Hematopoietic multipotent progenitor cell treated with erythropoietin and hydrocortisone succinate and interleukin-3 and kit ligand, for 17 days (in vitro differentiated cells): ENCODE data around the gene PRR15.

ENCODE experiments used
- DNase-seq: peaks from one replicate; pipeline ENCODE4 v3.0.0-alpha.2; 2015; ENCODE audit warnings: low spot score

PRR15 gene

GRCh38 chr7:29569648-29570047 is 6.0 kb downstream of the PRR15 start:
- DNase-seq = no peak

GRCh38 chr7:29572558-29572957 is 8.9 kb downstream of the PRR15 start:
- no peak for DNase-seq

DNA sequence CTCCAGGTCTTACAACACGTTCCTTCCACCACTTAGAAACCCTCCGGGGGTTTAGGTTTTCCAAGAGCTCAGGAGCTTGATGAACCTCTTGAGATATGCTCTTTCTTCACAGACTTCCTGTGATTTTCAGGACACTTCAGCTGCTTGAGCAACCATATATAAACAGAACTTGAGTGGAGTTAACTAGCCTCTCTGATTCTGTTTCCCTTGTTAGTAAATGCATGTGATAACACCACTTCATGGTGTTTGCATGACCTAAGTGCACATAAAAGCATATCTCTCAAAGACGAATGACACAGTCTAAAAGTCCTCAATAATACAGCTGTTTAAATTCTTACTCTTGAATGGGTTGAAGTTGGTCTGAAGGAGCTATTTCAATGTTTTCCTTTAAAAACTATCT is 9.9 kb downstream of the PRR15 start:
- DNase-seq = no peak

DNA sequence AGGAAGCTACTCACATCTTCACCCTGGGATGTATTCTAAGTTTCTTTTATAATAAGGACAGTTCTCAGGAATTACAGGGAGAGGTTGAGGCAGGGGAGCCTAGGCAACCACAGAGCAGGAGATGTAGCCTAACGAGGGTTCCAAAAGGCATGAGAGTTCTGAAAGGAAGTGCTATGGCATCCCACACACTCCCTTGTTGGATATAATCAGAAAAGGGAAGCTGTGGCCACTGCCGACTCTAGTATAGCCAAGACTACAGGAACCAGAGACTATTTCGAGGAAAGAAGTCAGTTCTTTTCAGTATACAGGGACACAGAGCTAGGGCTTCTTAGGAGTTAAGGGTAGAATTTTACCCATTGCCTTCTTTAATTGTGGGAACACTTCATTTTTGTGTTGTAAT is 11.0 kb downstream of the PRR15 start:
- no peak for DNase-seq

DNA sequence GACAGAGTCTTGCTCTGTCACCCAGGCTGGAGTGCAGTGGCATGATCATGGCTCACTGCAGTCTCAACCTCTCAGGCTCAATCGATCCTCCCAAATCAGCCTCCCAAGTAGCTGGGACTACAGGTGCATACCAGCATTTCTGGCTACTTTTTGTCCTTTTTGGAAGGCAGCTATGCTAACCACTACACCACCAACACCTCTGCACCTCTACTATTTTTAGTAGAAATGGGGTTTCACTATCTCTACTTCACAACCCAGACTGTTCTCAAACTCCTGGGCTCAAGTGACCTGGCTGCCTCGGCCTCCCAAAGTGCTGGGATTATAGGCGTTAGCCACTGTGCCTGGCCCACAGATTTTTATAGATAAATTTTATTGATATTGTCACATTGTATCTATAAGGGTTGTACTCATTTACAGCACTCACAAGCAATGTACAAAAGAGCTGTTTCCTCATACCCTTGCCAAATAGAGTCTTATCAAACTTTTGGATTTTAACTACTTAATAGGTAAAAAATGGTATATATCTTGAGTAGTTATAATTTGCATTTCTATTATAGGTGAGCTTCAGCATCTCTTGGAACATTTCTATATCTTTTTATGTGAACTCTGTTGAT is 23.7 kb downstream of the PRR15 start:
- no peak for DNase-seq

GRCh38 chr7:29588212-29588611 is 24.6 kb downstream of the PRR15 start:
- DNase-seq = no peak

DNA sequence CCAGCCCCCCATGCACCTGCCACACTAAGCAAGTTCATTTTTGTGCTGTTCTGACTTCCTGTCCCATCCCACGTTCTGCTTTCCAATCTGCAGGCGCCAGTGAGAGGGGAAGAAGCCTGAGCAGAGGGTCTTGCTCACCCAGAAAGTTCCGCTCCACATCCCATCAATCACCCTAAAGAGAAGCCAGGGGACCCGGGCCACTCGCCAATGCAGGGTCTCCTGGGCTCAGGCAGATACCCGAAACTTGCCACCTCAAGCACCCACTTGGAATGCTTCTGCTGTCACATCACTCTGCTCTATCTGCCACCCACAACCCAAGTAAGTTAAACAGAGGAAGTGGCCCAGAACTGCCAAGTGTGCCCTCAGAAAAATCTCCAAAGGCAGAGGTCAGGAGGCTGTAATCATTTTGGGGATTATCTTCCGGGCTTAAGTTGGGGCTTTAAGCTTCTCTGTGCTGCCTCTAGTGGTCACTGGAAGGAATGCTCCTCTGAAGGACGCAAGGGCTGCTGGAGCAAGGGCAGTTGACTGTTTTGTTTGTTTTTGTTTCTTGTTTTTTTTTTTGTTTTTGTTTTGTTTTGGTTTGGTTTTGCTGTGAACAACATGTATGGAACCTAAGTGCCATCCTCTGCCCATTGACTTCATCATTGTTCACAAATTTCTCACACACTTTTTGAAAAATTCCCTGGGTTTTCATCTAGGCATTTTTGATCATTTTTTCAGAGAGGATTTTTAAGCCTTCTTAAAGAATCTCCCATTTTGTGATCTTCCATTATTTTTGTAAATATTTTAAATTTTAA is 25.5 kb downstream of the PRR15 start:
- DNase-seq = peak; percentile 46

GRCh38 chr7:29592866-29593265 is 29.2 kb downstream of the PRR15 start:
- DNase-seq = no peak

DNA sequence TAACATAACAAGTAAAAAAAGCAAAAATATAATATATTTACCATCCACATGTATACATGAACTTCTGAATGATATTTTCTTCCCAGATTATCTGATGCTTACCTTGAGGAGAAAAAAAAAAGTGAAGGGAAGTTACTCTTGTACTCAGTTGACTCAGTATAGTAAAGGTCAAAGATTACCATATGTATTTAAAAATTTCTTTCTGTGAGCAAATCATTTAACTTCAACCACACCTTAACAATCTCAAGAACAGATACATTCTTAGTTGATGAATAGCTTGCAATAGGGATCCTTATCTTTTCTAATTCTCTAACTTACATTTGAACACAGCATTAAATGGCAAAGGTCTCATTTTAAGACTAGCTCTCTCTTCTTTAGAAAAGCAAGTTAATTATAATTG is 29.8 kb downstream of the PRR15 start:
- DNase-seq = no peak

- DNase-seq = no peak
Measured at GRCh38 chr7:29596593-29597178, 33.1 kb downstream of the PRR15 start.

DNA sequence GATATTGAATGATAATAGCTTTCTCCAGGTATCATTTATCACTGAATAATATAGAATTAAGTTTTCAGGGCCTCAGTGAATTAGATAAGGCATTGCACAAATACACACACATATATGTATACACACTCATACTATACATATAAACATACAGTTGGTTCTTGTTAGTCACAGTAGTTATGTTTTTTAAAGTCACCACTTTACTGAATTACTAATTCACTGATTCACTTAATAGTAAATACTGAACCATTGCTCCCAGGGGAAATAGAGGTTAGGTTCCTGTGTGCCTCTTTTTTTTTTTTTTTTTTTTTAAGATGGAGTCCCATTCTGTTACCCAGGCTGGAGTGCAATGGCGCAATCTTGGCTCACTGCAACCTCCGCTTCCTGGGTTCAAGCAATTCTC is 33.6 kb downstream of the PRR15 start:
- DNase-seq = no peak

GRCh38 chr7:29598137-29598536 is 34.5 kb downstream of the PRR15 start:
- DNase-seq = no peak

GRCh38 chr7:29598613-29599012 is 35.0 kb downstream of the PRR15 start:
- no peak for DNase-seq

- DNase-seq = no peak
Measured at GRCh38 chr7:29599026-29599425, 35.4 kb downstream of the PRR15 start.

GRCh38 chr7:29600661-29601060 is 37.0 kb downstream of the PRR15 start:
- no peak for DNase-seq

- no peak for DNase-seq
Measured at GRCh38 chr7:29604052-29604451, 40.4 kb downstream of the PRR15 start.

- no peak for DNase-seq
Measured at GRCh38 chr7:29604702-29605101, 41.1 kb downstream of the PRR15 start.

DNA sequence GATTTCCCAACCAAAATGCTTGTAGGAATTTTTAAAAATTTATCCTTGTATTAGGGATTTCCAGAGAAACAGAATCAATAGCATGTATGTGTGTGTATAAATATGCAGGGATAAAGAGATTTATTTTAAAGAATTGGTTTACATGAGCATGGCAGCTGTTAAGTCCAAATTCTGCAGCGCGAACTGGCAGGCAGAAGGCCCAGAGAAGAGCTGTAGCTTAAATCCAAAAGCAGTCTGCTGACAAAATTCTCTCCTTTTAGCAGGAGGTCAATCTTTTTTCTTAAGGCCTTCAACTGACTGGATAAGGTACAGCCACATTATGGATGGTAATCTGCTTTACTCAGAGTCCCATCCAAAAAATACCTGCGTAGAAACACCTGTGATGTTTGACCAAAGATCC is 42.0 kb downstream of the PRR15 start:
- no peak for DNase-seq

GRCh38 chr7:29606287-29606721 is 42.7 kb downstream of the PRR15 start:
- DNase-seq = no peak

DNA sequence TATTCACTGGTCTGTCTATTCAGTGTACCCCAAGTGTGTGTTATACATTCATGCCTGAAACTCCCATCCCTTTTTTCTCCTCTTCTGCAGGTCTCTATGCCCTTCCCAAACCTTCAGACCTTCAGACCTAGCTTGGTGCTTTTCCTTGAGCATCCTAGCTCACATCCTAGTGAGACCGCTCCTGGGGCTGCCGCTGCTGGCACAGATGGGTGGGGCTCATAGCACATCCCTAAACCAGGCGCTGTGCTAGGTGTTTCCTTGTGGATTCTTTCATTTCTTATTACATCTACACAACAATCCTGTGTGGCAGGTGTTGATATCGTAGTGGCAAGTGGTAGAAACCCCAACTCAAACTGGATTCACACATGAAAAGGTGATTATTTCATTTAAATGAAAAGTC is 43.2 kb downstream of the PRR15 start:
- no peak for DNase-seq

GRCh38 chr7:29607259-29607658 is 43.6 kb downstream of the PRR15 start:
- DNase-seq = no peak

DNA sequence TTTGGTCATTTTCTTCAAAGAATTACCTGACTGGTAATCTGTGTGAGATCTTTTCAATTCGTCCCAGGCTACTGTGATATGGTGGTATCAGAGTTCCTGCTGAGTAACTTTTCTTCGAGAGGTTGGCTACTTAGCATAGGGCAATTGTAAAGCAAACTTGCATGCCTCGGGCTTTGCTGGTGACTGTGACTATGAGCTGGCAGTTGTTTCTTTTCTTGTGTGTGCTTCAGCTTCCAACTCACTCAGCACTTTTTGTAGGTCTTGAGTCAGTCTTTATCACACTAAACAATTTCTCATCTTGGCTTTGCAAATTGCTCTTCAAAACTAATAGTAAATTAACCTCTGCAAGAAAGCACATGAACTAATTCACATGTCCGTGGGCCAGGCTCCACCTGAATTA is 44.3 kb downstream of the PRR15 start:
- DNase-seq = no peak
